Omental fat pad (tissue), 4 donors: ENCODE results near the gene ADGRB3. TPM values are rescaled to one million over a fixed set of nuclear protein-coding genes. Genes with fewer than 3 reads are reported as not detected.

Experiments
- ATAC-seq: fragments of 150-250 bp; one replicate; pipeline ENCODE4 v1.9.1; 2016; ENCODE audit warnings: mild to moderate bottlenecking, moderate library complexity; ENCODE audit not compliant: low FRiP score
- DNase-seq: peaks from one replicate; pipeline ENCODE4 v3.0.0-alpha.2; 2019; ENCODE audit warnings: low spot score
- CTCF ChIP-seq, 3 donors: fragments of 450-650 bp; IDR thresholded peaks; one replicate each; pipeline ENCODE4 v1.5.1; 2016 to 2017; ENCODE audit warnings: antibody characterized with exemption in 3 of 3, mild to moderate bottlenecking in 3 of 3, moderate library complexity in 2 of 3
- total RNA-seq, 4 donors: library from RNA; depleted of rRNA; stranded (reverse); fragments of >200 nt; gene quantifications; one replicate each; pipeline ENCODE4 v1.1.0, GENCODE V29; 2016

Gene ADGRB3
- total RNA-seq, 4 donors from 2014 or later, result 0.84 to 4.4 (median 1.9) TPM

GRCh38 chr6:68633281-68633971 is 1.7 kb upstream of the ADGRB3 start:
- no peak for DNase-seq
- no peak for ATAC-seq
- no peak for TF ChIP-seq CTCF (IDR thresholded peaks at IDR 0.05)

- ATAC-seq (no peak), DNase-seq (no peak)
- TF ChIP-seq CTCF (IDR thresholded peaks at IDR 0.05), result no peak
Observed at GRCh38 chr6:68633972-68634725, 933 bp upstream of the ADGRB3 start.

- ATAC-seq (no peak), DNase-seq (no peak)
- TF ChIP-seq CTCF (IDR thresholded peaks at IDR 0.05), result no peak
Observed at GRCh38 chr6:68635412-68635705, 277 bp downstream of the ADGRB3 start.

- ATAC-seq, result no peak
- TF ChIP-seq CTCF (IDR thresholded peaks at IDR 0.05), result no peak
- DNase-seq, result no peak
Observed at GRCh38 chr6:68635706-68636513, 828 bp downstream of the ADGRB3 start.

- DNase-seq, result no peak
- TF ChIP-seq CTCF (IDR thresholded peaks at IDR 0.05), result no peak
- no peak for ATAC-seq
Observed at GRCh38 chr6:68636666-68637065, 1.6 kb downstream of the ADGRB3 start.

GRCh38 chr6:68637071-68637470 is 2.0 kb downstream of the ADGRB3 start:
- ATAC-seq (no peak), DNase-seq (no peak)
- TF ChIP-seq CTCF (IDR thresholded peaks at IDR 0.05), result no peak
